Panc1 (cell line): ENCODE results near the gene RASEF. TPM values are rescaled to one million over a fixed set of nuclear protein-coding genes. Genes with fewer than 3 reads are reported as not detected.

Source experiments
- ATAC-seq: fragments of 200-7000 bp; cut with Tn5 transposase; 2 replicates; pipeline ENCODE4 v1.9.1; 2020; ENCODE audit warnings: mild to moderate bottlenecking, moderate library complexity
- BruUV-seq: library from RNA; stranded (reverse); fragments of 400-500 nt; replicated peaks from 2 replicates; lab custom pipeline; 2021; lab: Mats Ljungman, UMichigan
- CTCF ChIA-PET: fragments of 300-600 bp; sonication (Branson Sonifier 250); formaldehyde crosslinking; loops from one replicate; lab custom pipeline; 2022; ENCODE audit warnings: antibody characterized with exemption; lab: Charles Lee
- POLR2A ChIA-PET: fragments of 300-600 bp; sonication (Branson Sonifier 250); formaldehyde crosslinking; loops from one replicate; lab custom pipeline; 2022; ENCODE audit warnings: antibody characterized with exemption; lab: Charles Lee
- DNase-seq: peaks from one replicate; pipeline ENCODE4 v3.0.0-alpha.2; 2010; ENCODE audit warnings: low read depth, low spot score
- H3K27ac ChIP-seq: 2 replicates; pipeline ENCODE4 v1.5.1; 2011; ENCODE audit warnings: mild to moderate bottlenecking, low read length, inconsistent platforms
- H3K27me3 ChIP-seq: fragments of 200-500 bp; sonication (Bioruptor generic); 2 replicates; pipeline ENCODE4 v1.6.0; 2014; ENCODE audit warnings: low read length, inconsistent platforms; ENCODE audit not compliant: control insufficient read depth, insufficient read depth
- H3K36me3 ChIP-seq: fragments of 200-500 bp; sonication (Bioruptor generic); 2 replicates; pipeline ENCODE4 v1.5.1; 2014; ENCODE audit warnings: inconsistent platforms, mild to moderate bottlenecking, low read length, moderate library complexity; ENCODE audit not compliant: control insufficient read depth, insufficient read depth
- H3K4me1 ChIP-seq: 2 replicates; pipeline ENCODE4 v1.5.1; 2011; ENCODE audit warnings: inconsistent platforms, mild to moderate bottlenecking, low read length, moderate library complexity; ENCODE audit not compliant: control insufficient read depth, insufficient read depth
- H3K4me3 ChIP-seq, 2 experiments: 2 replicates each; pipeline ENCODE4 v1.5.1; 2011 to 2012; ENCODE audit warnings: low read depth in 2 of 2, low read length in 2 of 2, mild to moderate bottlenecking in 2 of 2, inconsistent platforms in 1 of 2, moderate library complexity in 1 of 2
- H3K9me3 ChIP-seq: fragments of 200-500 bp; sonication (Bioruptor generic); 2 replicates; pipeline ENCODE4 v1.5.1; 2014; ENCODE audit warnings: low read depth, mild to moderate bottlenecking, inconsistent platforms, low read length, moderate library complexity; ENCODE audit not compliant: control insufficient read depth, insufficient read depth
- POLR2AphosphoS5 ChIP-seq: IDR thresholded peaks from 2 replicates; pipeline ENCODE4 v1.6.1; 2012; ENCODE audit warnings: mild to moderate bottlenecking, low read depth, low read length, moderate library complexity
- SIN3A ChIP-seq: IDR thresholded peaks from 2 replicates; pipeline ENCODE4 v1.6.1; 2012; ENCODE audit warnings: low read depth, mild to moderate bottlenecking, low read length, moderate library complexity, borderline replicate concordance; ENCODE audit not compliant: insufficient read depth
- TCF7L2 ChIP-seq: IDR thresholded peaks from 2 replicates; pipeline ENCODE4 v1.6.1; 2011; ENCODE audit warnings: mild to moderate bottlenecking, low read depth, low read length, inconsistent platforms
- in situ Hi-C: cut with HindIII; loops from 2 replicates; pipeline ENCODE4 v1.10.0; 2016; ENCODE audit warnings: low sequenced_read_pairs, low pct_unique_long_range_greater_than_20kb
- intact Hi-C: fragments of 100-400 bp; cut with micrococcal nuclease; formaldehyde crosslinking; loops from one replicate; pipeline ENCODE4 v1.10.0; 2022; ENCODE audit not compliant: unreplicated experiment
- total RNA-seq: library from RNA; stranded (reverse); gene quantifications from one replicate; pipeline ENCODE4 v1.2.1, GENCODE V29; 2021; ENCODE audit not compliant: unreplicated experiment
- TF ChIP-seq, protein P1 (sequence below), 2 experiments: IDR thresholded peaks; 2 replicates each; pipeline ENCODE4 v1.6.1; 2011 to 2012; ENCODE audit warnings: low read depth in 2 of 2, control low read depth in 1 of 2, low read length in 1 of 2, mild to moderate bottlenecking in 1 of 2, moderate library complexity in 1 of 2; ENCODE audit not compliant: insufficient read depth in 1 of 2
- TF ChIP-seq, protein P2 (sequence below): fragments of 450-650 bp; IDR thresholded peaks from 2 replicates; pipeline ENCODE4 v1.5.1; 2017; ENCODE audit warnings: mild to moderate bottlenecking

RASEF gene
- total RNA-seq, 1 experiment from 2014 or later, result 2.9 TPM

DNA sequence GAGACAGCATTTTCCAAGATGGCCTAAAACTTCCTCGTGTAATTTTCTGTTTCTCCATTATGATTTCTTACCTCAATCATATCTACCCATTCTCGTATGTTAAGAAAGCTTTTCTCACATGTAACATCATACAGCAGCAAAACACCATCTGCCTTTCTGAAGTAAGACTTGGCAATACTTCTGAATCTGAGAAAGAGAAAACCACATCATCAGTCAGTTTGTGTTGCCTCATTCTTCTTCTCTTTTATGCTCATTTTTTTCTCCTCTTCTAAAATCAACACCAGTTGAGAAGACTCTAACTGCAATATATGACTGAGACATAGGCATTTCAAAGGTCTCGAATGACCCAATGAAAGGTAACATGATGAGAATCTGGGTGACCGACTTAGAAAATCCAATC, 66.0 kb downstream of the RASEF start:
- Histone ChIP-seq H3K4me1 (no peaks in the 10 kb centered on the region), H3K9me3 (no peaks in the 10 kb centered on the region), H3K4me3 (no peak overlapping the region), H3K27me3 (no peaks in the 10 kb centered on the region), H3K27ac (no peak overlapping the region), H3K36me3 (no peaks in the 10 kb centered on the region)
- ChIA-PET CTCF (no interaction called here), POLR2A (no interaction called here)
- DNase-seq (no peak), ATAC-seq (no peak)
- in situ Hi-C loops (no loop called here), intact Hi-C loops (no loop called here)
- no TSS peak for BruUV-seq
- TF ChIP-seq SIN3A (no peak), POLR2AphosphoS5 (no peak), TCF7L2 (no peak)
- TF ChIP-seq, protein P1, sequence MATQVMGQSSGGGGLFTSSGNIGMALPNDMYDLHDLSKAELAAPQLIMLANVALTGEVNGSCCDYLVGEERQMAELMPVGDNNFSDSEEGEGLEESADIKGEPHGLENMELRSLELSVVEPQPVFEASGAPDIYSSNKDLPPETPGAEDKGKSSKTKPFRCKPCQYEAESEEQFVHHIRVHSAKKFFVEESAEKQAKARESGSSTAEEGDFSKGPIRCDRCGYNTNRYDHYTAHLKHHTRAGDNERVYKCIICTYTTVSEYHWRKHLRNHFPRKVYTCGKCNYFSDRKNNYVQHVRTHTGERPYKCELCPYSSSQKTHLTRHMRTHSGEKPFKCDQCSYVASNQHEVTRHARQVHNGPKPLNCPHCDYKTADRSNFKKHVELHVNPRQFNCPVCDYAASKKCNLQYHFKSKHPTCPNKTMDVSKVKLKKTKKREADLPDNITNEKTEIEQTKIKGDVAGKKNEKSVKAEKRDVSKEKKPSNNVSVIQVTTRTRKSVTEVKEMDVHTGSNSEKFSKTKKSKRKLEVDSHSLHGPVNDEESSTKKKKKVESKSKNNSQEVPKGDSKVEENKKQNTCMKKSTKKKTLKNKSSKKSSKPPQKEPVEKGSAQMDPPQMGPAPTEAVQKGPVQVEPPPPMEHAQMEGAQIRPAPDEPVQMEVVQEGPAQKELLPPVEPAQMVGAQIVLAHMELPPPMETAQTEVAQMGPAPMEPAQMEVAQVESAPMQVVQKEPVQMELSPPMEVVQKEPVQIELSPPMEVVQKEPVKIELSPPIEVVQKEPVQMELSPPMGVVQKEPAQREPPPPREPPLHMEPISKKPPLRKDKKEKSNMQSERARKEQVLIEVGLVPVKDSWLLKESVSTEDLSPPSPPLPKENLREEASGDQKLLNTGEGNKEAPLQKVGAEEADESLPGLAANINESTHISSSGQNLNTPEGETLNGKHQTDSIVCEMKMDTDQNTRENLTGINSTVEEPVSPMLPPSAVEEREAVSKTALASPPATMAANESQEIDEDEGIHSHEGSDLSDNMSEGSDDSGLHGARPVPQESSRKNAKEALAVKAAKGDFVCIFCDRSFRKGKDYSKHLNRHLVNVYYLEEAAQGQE (IDR thresholded peaks at IDR 0.05; ENCODE audit: insufficient read depth in 1 of 2, low read depth in 2 of 2, low read length in 1 of 2), result no peak
- TF ChIP-seq, protein P2, sequence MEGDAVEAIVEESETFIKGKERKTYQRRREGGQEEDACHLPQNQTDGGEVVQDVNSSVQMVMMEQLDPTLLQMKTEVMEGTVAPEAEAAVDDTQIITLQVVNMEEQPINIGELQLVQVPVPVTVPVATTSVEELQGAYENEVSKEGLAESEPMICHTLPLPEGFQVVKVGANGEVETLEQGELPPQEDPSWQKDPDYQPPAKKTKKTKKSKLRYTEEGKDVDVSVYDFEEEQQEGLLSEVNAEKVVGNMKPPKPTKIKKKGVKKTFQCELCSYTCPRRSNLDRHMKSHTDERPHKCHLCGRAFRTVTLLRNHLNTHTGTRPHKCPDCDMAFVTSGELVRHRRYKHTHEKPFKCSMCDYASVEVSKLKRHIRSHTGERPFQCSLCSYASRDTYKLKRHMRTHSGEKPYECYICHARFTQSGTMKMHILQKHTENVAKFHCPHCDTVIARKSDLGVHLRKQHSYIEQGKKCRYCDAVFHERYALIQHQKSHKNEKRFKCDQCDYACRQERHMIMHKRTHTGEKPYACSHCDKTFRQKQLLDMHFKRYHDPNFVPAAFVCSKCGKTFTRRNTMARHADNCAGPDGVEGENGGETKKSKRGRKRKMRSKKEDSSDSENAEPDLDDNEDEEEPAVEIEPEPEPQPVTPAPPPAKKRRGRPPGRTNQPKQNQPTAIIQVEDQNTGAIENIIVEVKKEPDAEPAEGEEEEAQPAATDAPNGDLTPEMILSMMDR, result no peak

DNA sequence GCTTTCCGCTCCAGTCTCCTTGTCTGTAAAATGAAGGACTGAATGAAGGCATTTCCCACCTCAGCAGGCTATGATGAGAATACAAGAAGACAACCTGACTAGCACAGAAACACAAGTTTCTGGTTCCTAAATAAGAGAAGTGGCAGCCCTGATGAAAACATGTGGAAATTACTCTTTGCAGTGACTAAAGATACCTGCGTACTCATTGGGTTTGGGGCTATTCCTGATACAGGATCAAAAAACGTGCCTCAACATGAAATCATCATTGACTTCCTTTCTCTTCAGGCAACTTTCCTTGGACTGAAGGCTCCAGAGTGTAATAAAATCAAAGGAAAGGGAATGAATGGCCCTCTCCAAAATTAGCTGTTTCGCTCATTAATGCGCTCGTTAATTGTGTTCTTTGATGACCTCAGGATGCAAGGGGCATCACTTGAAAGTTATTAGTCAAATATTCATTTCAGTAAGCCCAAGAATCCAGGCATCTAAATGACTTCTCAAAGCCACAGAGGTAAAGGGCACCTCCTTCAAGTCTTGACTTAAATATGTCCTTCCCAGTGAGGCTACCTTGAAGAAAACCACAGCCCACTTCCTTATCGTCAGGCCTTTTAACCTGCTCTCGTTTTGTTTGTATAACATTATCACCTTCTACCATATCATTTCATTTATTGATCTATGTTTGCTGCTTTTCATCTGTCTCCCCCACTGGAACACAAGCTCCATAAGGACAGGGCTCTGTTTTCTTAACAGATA, 68.9 kb downstream of the RASEF start:
- DNase-seq (no peak), ATAC-seq (no peak)
- Histone ChIP-seq H3K36me3 (no peaks in the 10 kb centered on the region), H3K27ac (no peak overlapping the region), H3K4me3 (no peak overlapping the region), H3K4me1 (no peaks in the 10 kb centered on the region), H3K9me3 (no peaks in the 10 kb centered on the region), H3K27me3 (no peaks in the 10 kb centered on the region)
- in situ Hi-C loops (no loop called here), intact Hi-C loops (no loop called here)
- BruUV-seq, result no TSS peak
- TF ChIP-seq POLR2AphosphoS5 (no peak), SIN3A (no peak), TCF7L2 (no peak)
- TF ChIP-seq, protein P1 (IDR thresholded peaks at IDR 0.05; ENCODE audit: insufficient read depth in 1 of 2, low read depth in 2 of 2, low read length in 1 of 2), result no peak
- TF ChIP-seq, protein P2, result no peak
- ChIA-PET POLR2A (no interaction called here), CTCF (no interaction called here)
